Panc1 (cell line): ENCODE results near the gene NHEJ1.

Experiments used
- CTCF ChIP-seq: fragments of 450-650 bp; IDR thresholded peaks from 2 replicates; pipeline ENCODE4 v1.5.1; 2017; ENCODE audit warnings: mild to moderate bottlenecking
- POLR2AphosphoS5 ChIP-seq: IDR thresholded peaks from 2 replicates; pipeline ENCODE4 v1.6.1; 2012; ENCODE audit warnings: mild to moderate bottlenecking, low read depth, low read length, moderate library complexity
- SIN3A ChIP-seq: IDR thresholded peaks from 2 replicates; pipeline ENCODE4 v1.6.1; 2012; ENCODE audit warnings: low read depth, mild to moderate bottlenecking, low read length, moderate library complexity, borderline replicate concordance; ENCODE audit not compliant: insufficient read depth
- TCF7L2 ChIP-seq: IDR thresholded peaks from 2 replicates; pipeline ENCODE4 v1.6.1; 2011; ENCODE audit warnings: mild to moderate bottlenecking, low read depth, low read length, inconsistent platforms
- TF ChIP-seq, protein P1 (sequence below), 2 experiments: IDR thresholded peaks; 2 replicates each; pipeline ENCODE4 v1.6.1; 2011 to 2012; ENCODE audit warnings: low read depth in 2 of 2, control low read depth in 1 of 2, low read length in 1 of 2, mild to moderate bottlenecking in 1 of 2, moderate library complexity in 1 of 2; ENCODE audit not compliant: insufficient read depth in 1 of 2

GRCh38 chr2:219049282-219049681 lies 111.3 kb downstream of the NHEJ1 start:
- TF ChIP-seq CTCF: no peak
- TF ChIP-seq SIN3A: no peak
- TF ChIP-seq, protein P1, sequence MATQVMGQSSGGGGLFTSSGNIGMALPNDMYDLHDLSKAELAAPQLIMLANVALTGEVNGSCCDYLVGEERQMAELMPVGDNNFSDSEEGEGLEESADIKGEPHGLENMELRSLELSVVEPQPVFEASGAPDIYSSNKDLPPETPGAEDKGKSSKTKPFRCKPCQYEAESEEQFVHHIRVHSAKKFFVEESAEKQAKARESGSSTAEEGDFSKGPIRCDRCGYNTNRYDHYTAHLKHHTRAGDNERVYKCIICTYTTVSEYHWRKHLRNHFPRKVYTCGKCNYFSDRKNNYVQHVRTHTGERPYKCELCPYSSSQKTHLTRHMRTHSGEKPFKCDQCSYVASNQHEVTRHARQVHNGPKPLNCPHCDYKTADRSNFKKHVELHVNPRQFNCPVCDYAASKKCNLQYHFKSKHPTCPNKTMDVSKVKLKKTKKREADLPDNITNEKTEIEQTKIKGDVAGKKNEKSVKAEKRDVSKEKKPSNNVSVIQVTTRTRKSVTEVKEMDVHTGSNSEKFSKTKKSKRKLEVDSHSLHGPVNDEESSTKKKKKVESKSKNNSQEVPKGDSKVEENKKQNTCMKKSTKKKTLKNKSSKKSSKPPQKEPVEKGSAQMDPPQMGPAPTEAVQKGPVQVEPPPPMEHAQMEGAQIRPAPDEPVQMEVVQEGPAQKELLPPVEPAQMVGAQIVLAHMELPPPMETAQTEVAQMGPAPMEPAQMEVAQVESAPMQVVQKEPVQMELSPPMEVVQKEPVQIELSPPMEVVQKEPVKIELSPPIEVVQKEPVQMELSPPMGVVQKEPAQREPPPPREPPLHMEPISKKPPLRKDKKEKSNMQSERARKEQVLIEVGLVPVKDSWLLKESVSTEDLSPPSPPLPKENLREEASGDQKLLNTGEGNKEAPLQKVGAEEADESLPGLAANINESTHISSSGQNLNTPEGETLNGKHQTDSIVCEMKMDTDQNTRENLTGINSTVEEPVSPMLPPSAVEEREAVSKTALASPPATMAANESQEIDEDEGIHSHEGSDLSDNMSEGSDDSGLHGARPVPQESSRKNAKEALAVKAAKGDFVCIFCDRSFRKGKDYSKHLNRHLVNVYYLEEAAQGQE (IDR thresholded peaks at IDR 0.05; ENCODE audit: insufficient read depth in 1 of 2, low read depth in 2 of 2, low read length in 1 of 2): no peak
- no peak for TF ChIP-seq POLR2AphosphoS5
- TF ChIP-seq TCF7L2: no peak
